ENCODE results near the gene DCTN2.
"Not testable (repeated sequence)": the region's sequence is repeated elsewhere in the genome, so short reads cannot be mapped to it uniquely, and the experiment has no call there.

Gene DCTN2

GRCh38 chr12:57546438-57547287, at the start of gene DCTN2:
DCTN2 (minus strand) TSS chr12:57547192; CDS start chr12:57547063, 129 bp downstream.
- peak; percentile 97 for FAIRE-seq
- peak; percentile 97 for DNase-seq (ENCODE audit: extremely low spot score, insufficient read length, low read depth)

DNA sequence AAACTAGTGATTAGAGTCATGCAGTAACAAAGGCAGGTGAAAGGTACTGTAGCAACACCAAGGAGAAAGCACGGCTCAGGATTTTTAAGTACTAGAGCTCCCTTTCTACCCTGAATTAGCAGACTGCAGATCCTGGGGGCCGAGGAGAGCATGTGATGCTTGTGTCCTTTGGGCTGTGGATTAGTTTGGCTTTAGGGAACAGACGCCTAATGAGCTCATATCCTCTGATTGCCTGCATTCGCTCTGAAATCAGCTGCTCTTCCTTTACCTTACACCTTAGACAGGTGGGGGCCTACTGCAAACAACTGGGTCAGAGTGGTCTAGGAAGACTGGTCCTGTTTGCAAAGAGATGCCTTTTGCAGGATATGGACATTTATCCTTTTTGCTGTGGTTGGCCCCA, 46.2 kb upstream of the DCTN2 start:
- FAIRE-seq, result no peak

DNA sequence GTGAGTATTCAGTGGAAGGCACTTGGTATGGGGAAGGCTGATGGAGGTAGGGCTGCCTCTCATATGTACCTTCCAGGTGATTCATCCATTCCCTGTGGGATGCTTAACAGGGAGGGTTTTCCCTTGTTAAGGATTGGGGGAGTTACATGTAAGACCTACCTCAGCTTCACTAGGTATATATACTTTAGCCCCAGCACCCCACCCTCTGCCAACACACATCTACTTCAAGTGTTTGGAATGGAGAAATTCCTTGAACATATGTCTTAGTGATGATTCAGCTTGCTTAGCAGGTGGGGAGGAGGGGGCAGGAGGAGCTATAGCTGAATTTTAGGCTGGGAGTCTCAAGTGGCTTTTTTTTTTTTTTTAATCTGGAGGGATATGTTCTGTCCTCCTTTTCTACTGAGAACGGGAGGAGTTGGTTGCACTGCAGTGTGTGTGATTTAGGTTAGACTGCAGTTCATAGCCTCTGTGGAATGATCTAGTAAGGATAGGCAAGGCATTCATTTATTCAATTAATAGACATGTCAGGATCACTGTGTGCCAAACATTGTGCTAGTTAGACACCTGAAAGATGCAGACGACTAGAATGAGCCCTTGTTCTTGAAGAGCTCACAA, 45.7 kb upstream of the DCTN2 start:
- FAIRE-seq (no peak), DNase-seq (ENCODE audit: extremely low spot score, insufficient read length, low read depth) (no peak)

More for the DNA sequence above, 46.2 kb upstream of the DCTN2 start:
- no peak for DNase-seq (ENCODE audit: extremely low spot score, insufficient read length, low read depth)

- FAIRE-seq, result no peak
- no peak for DNase-seq (ENCODE audit: extremely low spot score, insufficient read length, low read depth)
Observed at GRCh38 chr12:57591782-57592325, 44.9 kb upstream of the DCTN2 start.

DNA sequence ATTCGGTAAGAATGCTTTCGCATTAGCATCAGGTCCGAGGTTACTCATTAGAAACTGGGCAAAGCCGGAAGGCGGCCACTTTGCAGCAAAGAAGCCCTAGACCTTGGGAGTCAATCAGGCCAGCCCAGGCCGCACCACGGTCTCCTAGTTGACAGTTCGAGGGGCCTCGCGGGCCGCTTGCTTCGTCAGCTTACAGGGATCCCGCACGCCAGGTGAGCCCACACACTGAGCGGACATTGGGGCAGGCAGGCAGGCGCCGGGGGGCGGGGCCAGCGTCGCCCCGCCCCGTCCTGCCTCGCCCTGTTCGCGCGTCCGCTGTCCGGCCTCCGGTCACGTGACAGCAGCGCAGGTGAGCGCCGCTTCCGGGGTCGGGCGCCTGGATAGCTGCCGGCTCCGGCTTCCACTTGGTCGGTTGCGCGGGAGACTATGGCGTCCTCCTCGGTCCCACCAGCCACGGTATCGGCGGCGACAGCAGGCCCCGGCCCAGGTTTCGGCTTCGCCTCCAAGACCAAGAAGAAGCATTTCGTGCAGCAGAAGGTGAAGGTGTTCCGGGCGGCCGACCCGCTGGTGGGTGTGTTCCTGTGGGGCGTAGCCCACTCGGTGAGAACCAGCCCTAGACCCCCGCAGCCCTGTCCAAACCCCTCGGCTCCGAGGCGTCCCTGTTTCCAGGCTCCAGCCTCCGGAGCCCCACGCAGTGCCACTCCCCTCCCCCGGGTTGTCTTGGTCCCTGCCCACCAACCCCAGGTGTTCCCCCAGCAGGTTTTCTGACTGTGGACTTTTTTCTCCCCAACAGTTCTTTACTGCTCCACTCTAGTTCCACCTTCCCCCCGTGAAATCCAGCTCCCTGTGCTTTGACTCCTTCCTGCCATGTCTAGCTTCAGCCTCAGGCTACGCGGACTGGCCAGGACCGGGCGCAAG, 44.1 kb upstream of the DCTN2 start, which contains the start of gene PIP4K2C:
Gene PIP4K2C, plus strand, starts transcription at position 329 of the 918 bp plus-strand sequence. Its CDS starts 98 bp downstream, at position 427.
- FAIRE-seq, result peak; percentile 79
- peak; percentile 96 for DNase-seq (ENCODE audit: extremely low spot score, insufficient read length, low read depth)

DNA sequence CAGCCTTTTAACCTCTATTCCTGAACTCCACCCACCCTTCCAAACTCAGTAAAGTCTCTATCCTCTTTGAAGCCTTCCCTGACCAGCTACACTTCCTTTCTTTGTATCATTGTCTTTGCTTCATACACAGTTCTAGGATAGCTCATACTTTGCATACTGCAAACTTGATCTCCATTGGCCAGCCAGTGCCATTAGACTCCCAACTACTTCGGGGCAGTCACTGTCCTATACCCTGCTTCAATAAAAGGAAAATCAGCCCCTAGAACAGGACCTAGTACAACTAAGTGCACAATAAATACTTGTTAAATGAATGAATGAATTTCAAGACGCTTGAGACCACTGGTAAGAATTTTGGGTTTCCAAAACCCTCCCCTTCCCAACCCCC, 43.5 kb upstream of the DCTN2 start:
- FAIRE-seq (no peak), DNase-seq (ENCODE audit: extremely low spot score, insufficient read length, low read depth) (no peak)

- FAIRE-seq; DNase-seq (ENCODE audit: extremely low spot score, insufficient read length, low read depth): not testable (repeated sequence)
Observed at GRCh38 chr12:57588951-57589610, 42.1 kb upstream of the DCTN2 start.

GRCh38 chr12:57586832-57587429, 39.9 kb upstream of the DCTN2 start:
- FAIRE-seq (no peak), DNase-seq (ENCODE audit: extremely low spot score, insufficient read length, low read depth) (no peak)

GRCh38 chr12:57586128-57586527, 39.1 kb upstream of the DCTN2 start:
- no peak for FAIRE-seq
- DNase-seq (ENCODE audit: extremely low spot score, insufficient read length, low read depth), result no peak

DNA sequence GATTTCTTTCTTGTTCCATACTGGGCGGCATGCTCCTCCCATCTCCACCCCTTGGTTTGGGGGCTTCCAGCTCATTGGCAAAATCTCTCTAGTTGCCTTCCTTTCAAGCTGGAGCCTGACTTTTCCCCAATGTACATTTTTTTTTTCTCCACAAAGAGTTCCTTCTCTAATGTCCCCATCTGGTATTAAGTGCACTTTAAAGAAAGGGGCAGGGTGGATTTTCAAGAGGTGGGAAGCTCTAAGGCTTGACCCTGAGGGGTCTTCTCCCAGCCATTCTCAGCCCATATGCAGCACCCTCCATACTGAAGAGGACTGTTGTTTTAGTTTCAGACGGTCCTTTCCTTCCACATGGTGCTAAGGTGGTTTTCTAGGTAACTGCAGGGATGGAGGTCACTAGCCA, 38.2 kb upstream of the DCTN2 start:
- no peak for DNase-seq (ENCODE audit: extremely low spot score, insufficient read length, low read depth)
- no peak for FAIRE-seq

- DNase-seq (ENCODE audit: extremely low spot score, insufficient read length, low read depth) (no peak), FAIRE-seq (no peak)
Observed at GRCh38 chr12:57584690-57585089, 37.7 kb upstream of the DCTN2 start.

DNA sequence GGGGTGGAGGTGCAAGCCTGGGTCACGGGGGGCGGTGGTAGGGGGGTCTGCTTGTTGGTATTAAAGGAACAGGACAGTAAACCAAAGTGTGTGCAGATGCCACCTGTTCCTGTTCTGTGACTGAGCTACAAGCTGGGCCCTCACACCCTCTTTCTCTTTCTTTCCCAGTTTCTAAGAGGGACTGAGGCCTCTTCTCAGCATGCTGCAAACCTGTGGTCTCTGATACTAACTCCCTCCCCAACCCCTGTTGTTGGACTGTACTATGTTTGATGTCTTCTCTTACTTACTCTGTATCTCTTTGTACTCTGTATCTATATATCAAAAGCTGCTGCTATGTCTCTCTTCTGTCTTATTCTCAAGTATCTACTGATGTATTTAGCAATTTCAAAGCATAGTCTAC, 37.1 kb upstream of the DCTN2 start:
- FAIRE-seq, result no peak

DNA sequence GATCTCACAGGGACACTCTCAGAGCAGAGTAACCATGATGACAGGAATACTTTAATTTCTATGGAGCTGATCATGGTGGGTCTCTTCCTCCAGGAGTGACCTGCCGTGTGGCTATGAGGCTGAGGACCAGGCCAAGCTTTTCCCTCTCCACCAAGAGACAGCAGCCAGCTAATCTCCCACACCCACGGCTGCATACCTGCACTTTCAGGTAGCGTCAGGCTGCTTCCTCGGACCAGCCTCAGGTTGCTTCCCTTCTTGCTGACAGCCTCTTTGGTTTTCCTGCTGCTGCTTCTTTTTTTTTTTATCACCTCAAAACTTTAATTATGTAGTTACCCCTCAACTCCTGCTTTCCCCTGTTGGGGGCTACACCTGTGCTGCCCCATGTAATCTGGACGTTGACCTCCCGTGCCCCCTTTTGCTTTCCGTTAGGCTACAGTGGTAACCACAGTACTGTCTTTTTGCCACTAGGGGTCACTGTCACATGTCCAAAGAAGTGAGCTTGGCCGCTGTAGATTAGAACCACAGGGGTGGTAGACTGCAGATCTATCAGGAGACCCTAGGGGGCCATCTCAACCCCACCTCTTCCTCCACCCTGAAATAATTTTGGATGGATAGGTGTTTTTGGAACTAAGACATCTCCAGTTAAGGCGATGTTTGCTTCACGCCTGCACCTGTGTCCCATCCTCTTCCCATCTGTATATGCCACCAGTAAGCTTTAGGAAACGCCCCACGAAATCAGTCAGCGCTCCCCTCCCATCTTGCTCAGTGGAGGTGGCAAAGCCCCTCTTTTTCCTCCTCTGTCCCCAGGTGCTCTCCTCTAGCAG, 36.2 kb upstream of the DCTN2 start:
- DNase-seq (ENCODE audit: extremely low spot score, insufficient read length, low read depth), result peak; percentile 74
- FAIRE-seq, result peak; percentile 93

More for the DNA sequence above, 37.1 kb upstream of the DCTN2 start:
- DNase-seq (ENCODE audit: extremely low spot score, insufficient read length, low read depth), result no peak

DNA sequence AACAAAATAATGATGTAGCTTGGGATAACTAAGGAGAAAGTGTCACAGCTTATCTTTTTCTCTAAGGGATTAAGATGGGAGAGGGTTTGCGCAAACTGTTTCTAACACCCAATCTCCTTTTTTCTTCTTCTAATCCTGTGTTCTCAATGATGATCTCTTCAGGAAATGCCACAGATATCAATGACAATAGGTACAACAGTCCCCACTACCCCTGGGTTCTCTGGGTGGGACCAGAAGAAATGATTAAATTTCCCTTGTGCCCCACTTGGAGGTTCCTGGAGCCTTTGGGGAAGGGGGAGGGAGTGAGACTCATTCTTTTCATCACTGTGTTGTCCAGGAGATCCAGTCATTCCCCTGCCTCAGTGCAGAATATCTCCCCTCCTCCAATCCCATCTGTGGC, 35.4 kb upstream of the DCTN2 start:
- DNase-seq (ENCODE audit: extremely low spot score, insufficient read length, low read depth) (no peak), FAIRE-seq (no peak)

- no peak for DNase-seq (ENCODE audit: extremely low spot score, insufficient read length, low read depth)
- FAIRE-seq, result no peak
Observed at GRCh38 chr12:57581802-57582201, 34.8 kb upstream of the DCTN2 start.

DNA sequence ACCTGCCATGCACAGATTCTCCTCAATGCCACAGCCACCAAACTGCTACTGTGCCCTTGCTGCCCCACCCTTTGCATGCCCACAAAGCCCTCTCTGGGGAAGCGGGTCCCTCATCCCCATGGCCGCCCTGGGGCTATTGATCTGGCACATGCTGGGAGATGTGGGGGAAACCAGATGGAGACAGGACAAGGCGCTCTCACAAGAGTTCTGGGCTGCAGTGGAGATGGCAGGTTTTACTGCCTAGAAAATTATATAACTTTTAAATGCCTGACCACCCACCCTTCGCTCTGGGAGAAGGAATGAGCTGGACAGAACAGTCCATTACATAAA, 33.4 kb upstream of the DCTN2 start:
- no peak for FAIRE-seq
- DNase-seq (ENCODE audit: extremely low spot score, insufficient read length, low read depth), result no peak

GRCh38 chr12:57579677-57580465, 32.9 kb upstream of the DCTN2 start:
- DNase-seq (ENCODE audit: extremely low spot score, insufficient read length, low read depth) (no peak), FAIRE-seq (no peak)

DNA sequence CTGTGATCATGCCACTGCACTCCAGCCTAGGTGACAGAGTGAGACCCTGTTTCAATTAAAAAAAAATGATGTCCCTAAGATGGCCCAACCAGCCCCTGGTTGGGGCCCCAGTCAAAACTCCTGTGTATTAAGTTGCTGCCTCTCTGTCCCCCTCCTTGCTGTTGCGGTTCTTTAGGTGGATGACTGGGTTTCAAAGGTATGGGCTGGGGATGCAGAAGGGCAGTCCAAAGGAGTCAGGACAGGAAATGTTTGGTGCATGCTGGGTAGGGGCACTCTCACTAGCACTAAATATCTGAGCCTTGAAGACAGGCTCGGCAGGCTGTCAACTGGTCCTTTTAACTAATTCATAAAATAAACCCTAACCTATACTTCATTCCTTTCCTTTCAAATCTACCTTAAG, 32.0 kb upstream of the DCTN2 start:
- FAIRE-seq, result no peak

More for the DNA sequence above, 32.0 kb upstream of the DCTN2 start:
- no peak for DNase-seq (ENCODE audit: extremely low spot score, insufficient read length, low read depth)
